ENCODE data around the gene STUB1.

The STUB1 gene

DNA sequence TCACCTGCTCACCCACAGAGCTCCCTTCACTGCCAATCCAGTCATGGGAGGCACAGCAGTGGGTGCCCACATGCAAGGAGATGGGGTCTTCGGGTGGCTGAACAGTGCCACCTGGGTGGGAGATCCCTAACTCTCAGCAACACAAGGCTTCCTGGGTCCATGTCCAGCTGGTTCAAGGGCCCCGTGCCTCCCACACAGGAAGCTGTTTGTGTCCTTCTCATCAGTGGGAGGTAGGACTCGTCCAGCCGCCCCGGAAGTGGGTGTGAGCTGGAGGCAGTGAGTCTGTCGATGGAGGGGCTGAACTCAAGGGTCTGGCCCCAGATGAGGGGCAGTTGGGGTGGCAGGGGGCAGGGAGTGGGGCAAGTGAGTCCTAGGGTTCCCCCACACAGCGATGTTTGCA is 23.8 kb downstream of the STUB1 start:
- Histone ChIP-seq H3K9ac (no peak overlapping the region), H3K36me3 (no peaks in the 10 kb centered on the region), H3K4me3 (no peak overlapping the region), H3K4me1 (peaks cover 14% of the 10 kb centered on the region; the same call in 1 of the 2 replicates), H4K20me1 (peaks cover 86% of the 10 kb centered on the region), H3K27ac (no peak overlapping the region), H3K4me2 (no peak overlapping the region), H3K9me3 (no peaks in the 10 kb centered on the region), H3K27me3 (peaks cover 100% of the 10 kb centered on the region)
- no peak for TF ChIP-seq Cebpa-rat (IDR thresholded peaks at IDR 0.05)

DNA sequence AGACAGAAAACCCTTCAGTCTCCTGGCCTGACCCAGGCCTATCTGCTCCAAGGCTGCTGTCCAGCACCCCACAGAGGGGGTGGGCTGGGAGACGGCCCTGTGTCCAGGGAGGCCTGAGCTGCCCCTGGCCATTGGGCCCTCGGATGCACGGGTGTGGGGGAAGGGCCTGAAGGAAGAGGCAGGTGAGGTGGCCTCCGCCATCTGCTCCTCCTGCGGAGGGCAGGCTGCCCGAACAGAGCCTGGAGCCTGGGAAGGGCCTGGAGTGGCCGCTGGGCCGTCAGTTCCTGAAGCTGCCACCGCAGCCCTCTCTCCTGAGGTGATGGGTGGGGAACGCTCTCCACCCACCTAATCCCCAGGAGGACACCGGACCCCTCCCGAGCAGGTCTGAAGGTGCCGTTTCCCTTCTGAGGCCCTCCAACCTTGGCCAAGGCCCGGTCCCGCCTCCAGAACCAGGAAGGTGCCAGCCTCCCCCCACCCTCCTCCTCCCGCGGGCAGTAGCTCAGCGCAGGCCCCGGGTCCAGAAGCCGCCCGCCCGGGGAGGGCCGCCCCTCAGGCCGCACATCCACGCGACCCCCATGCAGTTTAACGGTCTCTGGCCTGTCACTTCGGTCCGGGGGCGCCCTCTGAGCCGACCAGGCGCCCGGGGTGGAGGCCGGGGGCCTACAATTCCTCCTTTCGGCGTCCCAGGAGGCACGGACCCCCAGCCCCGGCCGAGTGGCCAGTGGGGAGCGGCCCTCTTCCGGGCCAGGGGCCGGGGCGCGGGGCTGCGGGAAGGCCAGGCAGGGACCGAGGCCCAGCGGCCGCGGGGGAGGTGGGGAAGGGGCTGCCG is 24.6 kb downstream of the STUB1 start:
- TF ChIP-seq Cebpa-rat (IDR thresholded peaks at IDR 0.05) = no peak
- H3K27ac ChIP-seq = no peak overlapping the region
- no peaks in the 10 kb centered on the region for H3K36me3 ChIP-seq
- H3K9ac ChIP-seq = no peak overlapping the region
- H3K4me1 ChIP-seq = peaks cover 18% of the 10 kb centered on the region
- H3K4me2 ChIP-seq = peak overlapping the region; percentile 90
- H3K9me3 ChIP-seq = no peaks in the 10 kb centered on the region
- H3K4me3 ChIP-seq = peak overlapping the region; percentile 65; the same call in 1 of the 2 replicates
- H3K27me3 ChIP-seq = peaks cover 100% of the 10 kb centered on the region
- peaks cover 88% of the 10 kb centered on the region for H4K20me1 ChIP-seq

DNA sequence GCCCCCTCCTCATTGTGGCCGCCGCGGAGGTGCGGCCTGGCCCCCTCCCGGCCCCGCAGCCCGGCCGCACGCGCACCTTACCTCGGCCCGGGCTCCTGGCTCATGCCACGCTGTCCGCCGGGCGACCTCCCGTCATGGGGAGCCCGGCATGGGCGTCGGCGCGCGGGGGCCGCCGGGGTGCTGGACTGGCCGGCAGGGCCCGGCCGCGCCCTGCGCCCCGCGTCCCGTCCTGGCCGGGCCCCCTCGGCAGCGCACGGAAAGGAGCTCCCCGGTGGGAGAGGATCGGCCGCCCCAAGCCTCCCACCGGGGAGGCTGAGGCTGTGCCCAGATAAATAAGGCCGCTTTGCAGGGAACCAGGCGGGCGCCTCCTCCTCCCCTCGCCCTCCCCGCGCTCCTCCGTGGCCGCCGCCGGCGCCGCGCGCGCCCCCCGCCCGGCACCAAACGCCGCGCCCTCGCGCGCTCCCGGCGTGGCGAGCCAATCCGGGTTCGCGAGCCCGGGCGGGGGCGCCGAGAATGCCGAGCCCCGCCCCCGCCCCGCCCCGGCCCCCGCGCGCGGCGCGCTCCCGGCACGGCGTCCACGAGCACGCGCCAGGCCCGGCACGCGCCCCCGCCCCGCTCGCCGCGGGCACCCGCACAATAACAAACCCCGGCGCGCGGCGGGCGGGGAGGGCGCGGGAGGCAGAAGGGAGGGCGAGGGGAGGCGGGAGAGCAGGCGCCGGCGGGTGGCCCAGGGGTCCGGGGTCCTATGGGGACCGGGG is 25.4 kb downstream of the STUB1 start, which contains the start of gene FBXL16:
Gene FBXL16, minus strand, starts transcription at position 371 of the 758 bp plus-strand sequence. CDS start 8,396 bp downstream, outside the sequence.
- peaks cover 27% of the 10 kb centered on the region for H3K4me1 ChIP-seq
- TF ChIP-seq Cebpa-rat (IDR thresholded peaks at IDR 0.05) = no peak
- no peak within 1 kb of the TSS for H3K27ac ChIP-seq
- no peaks in the 10 kb centered on the region for H3K9me3 ChIP-seq
- H3K4me3 ChIP-seq = peak within 1 kb of the TSS; percentile 65
- H3K4me2 ChIP-seq = peak within 1 kb of the TSS; percentile 90
- no peaks in the 10 kb centered on the region for H3K36me3 ChIP-seq
- peaks cover 88% of the 10 kb centered on the region for H4K20me1 ChIP-seq
- no peak within 1 kb of the TSS for H3K9ac ChIP-seq
- H3K27me3 ChIP-seq = peaks cover 100% of the 10 kb centered on the region

DNA sequence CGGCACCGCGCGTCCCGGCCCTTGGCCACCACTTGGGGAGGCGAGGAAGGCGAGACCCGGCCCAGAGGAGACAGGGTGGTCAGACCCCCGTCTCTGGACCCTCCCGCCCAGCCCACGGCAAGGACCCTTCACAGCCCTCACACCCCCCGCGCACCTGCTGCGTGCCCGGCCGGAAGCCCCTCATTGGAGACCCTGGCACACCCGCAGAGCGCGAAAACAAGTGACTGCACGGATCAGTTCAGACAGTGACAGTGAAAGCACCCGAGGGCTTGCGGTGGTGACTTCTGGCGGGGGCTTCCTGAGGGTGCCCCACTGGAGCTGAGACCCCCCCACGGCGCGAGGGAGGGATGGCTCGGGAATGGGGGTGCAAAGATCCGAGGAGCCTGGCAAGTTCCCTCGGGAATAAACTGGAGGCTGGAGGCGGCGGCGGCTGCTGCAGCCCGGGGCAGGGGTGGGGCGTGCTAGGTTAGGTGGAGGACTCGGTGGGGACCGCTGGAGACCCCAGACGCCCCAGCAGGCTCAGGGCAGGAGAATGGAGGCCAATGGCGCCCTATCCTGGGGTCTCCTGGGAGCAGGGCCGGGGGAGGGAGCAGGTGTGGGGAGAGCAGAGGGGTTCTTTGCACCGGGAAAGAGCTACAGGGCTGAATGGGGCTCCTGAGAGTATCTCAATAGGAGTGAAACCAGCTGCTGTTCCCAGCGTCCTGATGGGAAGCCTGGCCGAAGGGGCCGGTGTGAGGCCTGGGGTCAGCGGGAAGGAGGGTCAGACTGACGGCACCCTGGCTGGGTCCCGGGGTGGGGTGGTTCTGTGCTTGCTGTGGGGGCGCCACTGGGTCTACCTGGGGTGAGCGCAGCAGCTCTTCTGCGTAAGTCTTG is 26.2 kb downstream of the STUB1 start:
- Histone ChIP-seq H3K36me3 (no peaks in the 10 kb centered on the region), H3K4me3 (peak overlapping the region; percentile 65), H3K4me2 (peak overlapping the region; percentile 90), H3K27ac (no peak overlapping the region), H4K20me1 (peaks cover 88% of the 10 kb centered on the region), H3K9ac (no peak overlapping the region), H3K9me3 (no peaks in the 10 kb centered on the region), H3K27me3 (peaks cover 100% of the 10 kb centered on the region), H3K4me1 (peaks cover 35% of the 10 kb centered on the region)
- TF ChIP-seq Cebpa-rat (IDR thresholded peaks at IDR 0.05) = no peak

DNA sequence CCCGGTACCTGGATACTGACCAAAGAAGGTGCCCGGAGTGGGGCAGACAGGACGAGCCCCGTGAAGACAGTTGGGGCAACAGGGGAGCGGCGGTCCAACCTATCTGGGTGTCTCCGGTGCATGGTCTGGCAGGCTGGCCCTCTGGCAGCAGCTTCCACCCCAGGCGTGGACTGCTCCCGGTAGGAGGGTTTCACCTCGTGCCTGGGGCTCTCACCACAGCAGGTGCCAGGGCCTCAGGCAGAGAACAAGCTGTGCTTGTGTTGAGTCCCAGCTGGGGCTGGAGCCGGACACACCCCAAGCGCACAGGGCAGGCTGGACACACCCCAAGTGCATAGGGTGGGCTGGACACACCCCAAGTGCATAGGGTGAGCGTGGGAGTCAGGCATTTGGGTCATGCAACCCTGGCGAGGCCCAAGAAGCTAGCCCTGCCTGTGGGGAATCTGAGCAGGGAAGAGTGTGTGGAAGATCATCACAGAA is 26.9 kb downstream of the STUB1 start:
- no peaks in the 10 kb centered on the region for H3K9me3 ChIP-seq
- TF ChIP-seq Cebpa-rat (IDR thresholded peaks at IDR 0.05) = no peak
- H4K20me1 ChIP-seq = peaks cover 84% of the 10 kb centered on the region
- H3K36me3 ChIP-seq = no peaks in the 10 kb centered on the region
- peak overlapping the region; percentile 90 for H3K4me2 ChIP-seq
- H3K9ac ChIP-seq = no peak overlapping the region
- H3K27ac ChIP-seq = no peak overlapping the region
- H3K4me1 ChIP-seq = peaks cover 39% of the 10 kb centered on the region
- peaks cover 98% of the 10 kb centered on the region for H3K27me3 ChIP-seq
- H3K4me3 ChIP-seq = 0 out of 2 replicates have a peak overlapping the region, but pooled peaks have one; percentile 65

DNA sequence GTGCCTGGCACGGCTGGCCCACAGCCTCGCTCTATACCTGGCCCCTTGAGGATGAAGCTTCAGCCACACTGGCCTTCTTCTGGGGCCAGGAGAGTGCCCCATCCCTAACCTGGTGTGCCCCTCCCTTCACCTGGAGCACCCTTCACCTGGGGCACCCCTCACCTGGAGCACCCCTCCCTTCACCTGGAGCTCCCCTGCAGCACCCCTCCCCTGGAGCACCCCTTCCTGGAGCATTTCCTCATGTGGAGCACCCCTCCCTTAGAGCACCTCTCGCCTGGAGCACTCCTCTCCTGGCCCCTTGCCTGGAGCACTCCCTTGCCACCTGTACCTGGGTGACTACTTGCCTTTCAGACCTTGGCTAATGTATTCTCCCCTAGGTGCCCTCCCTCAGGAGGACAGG is 27.8 kb downstream of the STUB1 start:
- Histone ChIP-seq H3K4me1 (peaks cover 39% of the 10 kb centered on the region), H3K4me3 (no peak overlapping the region), H3K27me3 (peaks cover 92% of the 10 kb centered on the region), H3K27ac (no peak overlapping the region), H3K4me2 (no peak overlapping the region), H3K9ac (no peak overlapping the region), H3K36me3 (no peaks in the 10 kb centered on the region), H3K9me3 (no peaks in the 10 kb centered on the region), H4K20me1 (peaks cover 75% of the 10 kb centered on the region)
- no peak for TF ChIP-seq Cebpa-rat (IDR thresholded peaks at IDR 0.05)

DNA sequence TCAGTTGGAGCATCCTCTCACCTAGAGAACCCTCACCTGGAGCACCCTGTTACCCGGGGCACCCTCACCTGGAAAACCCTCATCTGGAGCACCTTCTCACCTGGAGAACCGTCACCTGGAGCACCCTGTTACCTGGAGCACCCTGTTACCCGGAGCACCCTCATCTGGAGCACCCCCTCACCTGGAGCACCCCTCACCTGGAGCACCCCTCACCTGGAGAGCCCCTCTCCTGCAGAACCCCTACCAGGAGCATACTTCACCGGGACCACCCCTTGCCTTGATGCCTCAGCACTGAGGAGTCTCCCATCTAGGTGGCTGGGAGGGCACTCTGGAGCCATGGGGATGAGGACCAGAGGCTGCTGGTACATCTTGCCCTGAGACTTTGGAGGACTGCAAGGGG is 28.7 kb downstream of the STUB1 start:
- H4K20me1 ChIP-seq = peaks cover 65% of the 10 kb centered on the region
- no peak overlapping the region for H3K4me2 ChIP-seq
- no peak overlapping the region for H3K4me3 ChIP-seq
- peaks cover 43% of the 10 kb centered on the region for H3K4me1 ChIP-seq
- peaks cover 86% of the 10 kb centered on the region for H3K27me3 ChIP-seq
- H3K9ac ChIP-seq = no peak overlapping the region
- no peak for TF ChIP-seq Cebpa-rat (IDR thresholded peaks at IDR 0.05)
- H3K9me3 ChIP-seq = no peaks in the 10 kb centered on the region
- no peaks in the 10 kb centered on the region for H3K36me3 ChIP-seq
- no peak overlapping the region for H3K27ac ChIP-seq

DNA sequence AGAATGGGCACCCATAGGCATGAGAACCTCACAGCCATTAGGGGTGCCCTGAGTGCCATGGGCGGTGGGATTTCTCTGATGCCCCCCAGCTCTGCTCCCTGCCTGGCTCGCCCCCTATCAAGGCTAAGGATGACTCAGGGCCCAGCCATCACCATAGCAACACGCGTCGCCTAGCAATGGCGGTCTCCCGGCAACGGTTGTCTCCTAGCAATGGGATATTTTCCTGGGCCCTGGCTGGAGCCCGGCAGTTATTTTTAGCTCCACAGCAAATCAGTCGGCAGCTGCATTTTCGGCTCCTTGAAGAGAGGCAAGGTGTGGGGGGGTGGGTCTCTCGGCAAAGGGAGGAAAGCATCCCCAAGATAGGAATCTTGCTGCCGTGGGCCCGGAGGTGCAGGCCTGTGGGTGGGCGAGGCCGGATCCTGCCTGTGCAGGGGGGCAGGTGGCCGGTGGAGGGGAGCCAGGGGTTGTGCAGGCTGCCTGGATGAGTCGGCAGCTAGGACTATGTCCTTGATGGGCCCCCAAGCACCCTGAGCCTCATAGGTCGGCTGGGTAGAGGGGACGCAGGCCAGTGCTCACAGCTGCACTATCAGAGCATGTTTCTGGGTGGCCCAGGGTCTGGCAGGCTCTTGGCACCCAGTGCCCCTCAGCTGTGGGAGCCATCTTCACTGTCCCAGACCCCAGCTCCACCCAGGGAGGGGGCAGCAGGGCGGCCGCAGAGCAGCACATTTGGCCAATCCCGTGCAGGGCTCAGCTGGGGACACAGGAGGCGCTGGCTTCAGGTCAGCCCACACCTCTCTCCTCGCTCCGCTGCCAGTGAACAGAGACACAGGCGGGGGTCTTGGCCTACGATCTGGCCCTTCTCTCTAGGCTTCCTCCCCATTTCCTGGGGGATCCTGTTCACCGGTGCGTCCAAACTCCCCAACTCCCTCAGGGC is 29.6 kb downstream of the STUB1 start:
- 0 out of 2 replicates have a peak overlapping the region, but pooled peaks have one; percentile 11 for H3K4me3 ChIP-seq
- no peaks in the 10 kb centered on the region for H3K36me3 ChIP-seq
- H3K27me3 ChIP-seq = peaks cover 84% of the 10 kb centered on the region
- H3K9me3 ChIP-seq = no peaks in the 10 kb centered on the region
- peaks cover 51% of the 10 kb centered on the region for H3K4me1 ChIP-seq
- H3K9ac ChIP-seq = no peak overlapping the region
- peaks cover 57% of the 10 kb centered on the region for H4K20me1 ChIP-seq
- peak overlapping the region; percentile 75 for H3K4me2 ChIP-seq
- H3K27ac ChIP-seq = no peak overlapping the region
- no peak for TF ChIP-seq Cebpa-rat (IDR thresholded peaks at IDR 0.05)

All from BLaER1 (cell line).